MCF 10A (cell line): ENCODE results near the gene CDKN1B. TPM values are rescaled to one million over a fixed set of nuclear protein-coding genes. Genes with fewer than 3 reads are reported as not detected.
"Not testable (repeated sequence)": the region's sequence is repeated elsewhere in the genome, so short reads cannot be mapped to it uniquely, and the experiment has no call there.

Source experiments
- BruUV-seq: library from RNA; stranded (reverse); fragments of 400-500 nt; replicated peaks from 2 replicates; lab custom pipeline; 2021; lab: Mats Ljungman, UMichigan
- CTCF ChIA-PET: fragments of 300-600 bp; sonication (Branson Sonifier 250); formaldehyde crosslinking; extraction: SDS; loops from one replicate; lab custom pipeline; 2021; ENCODE audit warnings: antibody characterized with exemption, inconsistent platforms; lab: Yijun Ruan, JAX
- POLR2A ChIA-PET: fragments of 300-600, 350-650 bp; sonication (Branson Sonifier 250); formaldehyde crosslinking; extraction: SDS; loops from one replicate; lab custom pipeline; 2020; ENCODE audit warnings: antibody characterized with exemption, inconsistent platforms; lab: Yijun Ruan, JAX
- DNase-seq: peaks from one replicate; pipeline ENCODE4 v3.0.0-alpha.2; 2018; ENCODE audit not compliant: unreplicated experiment
- H3K27ac Mint-ChIP-seq: one replicate; pipeline ENCODE4 v1.8.0; 2022; ENCODE audit warnings: mild to moderate bottlenecking, low read depth, mixed read lengths; ENCODE audit not compliant: unreplicated experiment
- H3K27me3 Mint-ChIP-seq: one replicate; pipeline ENCODE4 v1.8.0; 2022; ENCODE audit warnings: mixed read lengths; ENCODE audit not compliant: insufficient read depth, unreplicated experiment
- H3K36me3 Mint-ChIP-seq: one replicate; pipeline ENCODE4 v1.8.0; 2022; ENCODE audit warnings: mild to moderate bottlenecking, moderate library complexity, mixed read lengths; ENCODE audit not compliant: insufficient read depth, unreplicated experiment
- H3K4me1 Mint-ChIP-seq: one replicate; pipeline ENCODE4 v1.8.0; 2022; ENCODE audit warnings: mixed read lengths; ENCODE audit not compliant: insufficient read depth, unreplicated experiment
- H3K4me3 Mint-ChIP-seq: one replicate; pipeline ENCODE4 v1.8.0; 2022; ENCODE audit warnings: mild to moderate bottlenecking, moderate library complexity, mixed read lengths; ENCODE audit not compliant: unreplicated experiment
- H3K9me3 Mint-ChIP-seq: one replicate; pipeline ENCODE4 v1.8.0; 2022; ENCODE audit warnings: mixed read lengths; ENCODE audit not compliant: unreplicated experiment
- intact Hi-C: fragments of 100-400 bp; cut with micrococcal nuclease; formaldehyde crosslinking; loops from 2 replicates; pipeline ENCODE4 v1.14.1; 2022
- total RNA-seq: library from RNA; stranded (reverse); gene quantifications from 2 replicates; pipeline ENCODE4 v1.2.3, GENCODE V29; 2022
- TF ChIP-seq, protein P1 (sequence below): fragments of 200-600 bp; IDR thresholded peaks from one replicate; pipeline ENCODE4 v1.8.0; 2022; ENCODE audit warnings: antibody characterized with exemption, mild to moderate bottlenecking; ENCODE audit not compliant: unreplicated experiment

The CDKN1B gene
- total RNA-seq, 1 experiment from 2014 or later = 33.9 TPM

DNA sequence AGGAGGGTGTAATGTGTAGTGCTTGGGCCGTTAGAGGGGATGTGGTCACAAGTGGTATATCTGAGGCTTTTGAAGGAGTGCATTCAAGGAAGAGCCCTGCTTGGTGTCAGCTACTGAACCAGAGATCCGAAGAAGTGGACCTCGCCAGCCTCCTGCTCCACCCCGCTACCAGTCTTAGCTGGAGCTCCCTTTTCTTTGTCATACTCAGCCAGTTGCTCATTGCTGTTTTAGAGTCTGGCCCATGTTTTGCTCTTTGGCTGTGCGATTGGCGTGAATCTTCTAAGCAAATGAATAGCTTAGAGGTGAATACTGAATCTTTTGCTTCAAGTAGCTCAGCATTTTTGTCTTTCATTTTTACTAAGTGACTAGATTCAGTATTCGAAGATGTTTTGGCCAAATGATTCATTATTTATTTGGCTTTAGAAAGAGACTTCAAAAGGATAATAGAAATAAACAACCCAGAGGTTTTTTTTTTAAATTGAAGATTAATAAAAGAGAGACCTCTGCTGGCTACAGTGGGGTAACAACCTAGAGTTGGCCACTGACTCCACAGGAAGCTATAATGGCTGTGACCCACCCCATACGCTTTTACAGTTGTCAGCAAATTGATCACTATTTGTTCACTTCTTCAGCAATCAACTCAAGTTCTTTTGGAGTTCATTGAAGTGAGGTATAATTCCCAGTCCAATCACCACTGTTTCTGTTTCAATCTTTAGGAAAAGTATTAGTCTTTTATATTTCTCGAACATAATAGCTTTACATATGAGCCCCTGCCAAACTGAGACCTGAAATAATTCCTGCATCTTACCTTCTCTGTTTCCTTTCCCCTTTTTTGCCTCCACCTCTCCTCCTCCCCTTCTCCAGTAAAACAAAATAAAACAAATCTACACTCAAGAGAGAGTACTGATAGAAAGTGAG is 19.9 kb downstream of the CDKN1B start:
- H3K27me3 Mint-ChIP-seq = no peaks in the 10 kb centered on the region
- POLR2A ChIA-PET = interaction anchor here (0.6 to 5.8 kb wide), 11 partner anchors 13 to 365 kb away, joined by 3 to 122 read pairs (median 4); partner anchors contain the start of gene CDKN1B
- CTCF ChIA-PET = interaction anchor here (0.5 to 3.5 kb wide), 59 partner anchors 9 to 1664 kb away, joined by 3 to 42 read pairs (median 4); partner anchors contain the start of gene BORCS5
- DNase-seq = peak; percentile 55
- no TSS peak for BruUV-seq
- TF ChIP-seq, protein P1, sequence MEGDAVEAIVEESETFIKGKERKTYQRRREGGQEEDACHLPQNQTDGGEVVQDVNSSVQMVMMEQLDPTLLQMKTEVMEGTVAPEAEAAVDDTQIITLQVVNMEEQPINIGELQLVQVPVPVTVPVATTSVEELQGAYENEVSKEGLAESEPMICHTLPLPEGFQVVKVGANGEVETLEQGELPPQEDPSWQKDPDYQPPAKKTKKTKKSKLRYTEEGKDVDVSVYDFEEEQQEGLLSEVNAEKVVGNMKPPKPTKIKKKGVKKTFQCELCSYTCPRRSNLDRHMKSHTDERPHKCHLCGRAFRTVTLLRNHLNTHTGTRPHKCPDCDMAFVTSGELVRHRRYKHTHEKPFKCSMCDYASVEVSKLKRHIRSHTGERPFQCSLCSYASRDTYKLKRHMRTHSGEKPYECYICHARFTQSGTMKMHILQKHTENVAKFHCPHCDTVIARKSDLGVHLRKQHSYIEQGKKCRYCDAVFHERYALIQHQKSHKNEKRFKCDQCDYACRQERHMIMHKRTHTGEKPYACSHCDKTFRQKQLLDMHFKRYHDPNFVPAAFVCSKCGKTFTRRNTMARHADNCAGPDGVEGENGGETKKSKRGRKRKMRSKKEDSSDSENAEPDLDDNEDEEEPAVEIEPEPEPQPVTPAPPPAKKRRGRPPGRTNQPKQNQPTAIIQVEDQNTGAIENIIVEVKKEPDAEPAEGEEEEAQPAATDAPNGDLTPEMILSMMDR = peak; percentile 52
- peak overlapping the region; percentile 71 for H3K27ac Mint-ChIP-seq
- intact Hi-C loops = loop anchor here (1.0 kb wide), 1 partner anchor 361 kb away; no protein-coding TSS in a partner anchor
- no peaks in the 10 kb centered on the region for H3K36me3 Mint-ChIP-seq
- peaks cover 24% of the 10 kb centered on the region for H3K4me1 Mint-ChIP-seq
- H3K4me3 Mint-ChIP-seq = no peak overlapping the region
- H3K9me3 Mint-ChIP-seq = no peaks in the 10 kb centered on the region

DNA sequence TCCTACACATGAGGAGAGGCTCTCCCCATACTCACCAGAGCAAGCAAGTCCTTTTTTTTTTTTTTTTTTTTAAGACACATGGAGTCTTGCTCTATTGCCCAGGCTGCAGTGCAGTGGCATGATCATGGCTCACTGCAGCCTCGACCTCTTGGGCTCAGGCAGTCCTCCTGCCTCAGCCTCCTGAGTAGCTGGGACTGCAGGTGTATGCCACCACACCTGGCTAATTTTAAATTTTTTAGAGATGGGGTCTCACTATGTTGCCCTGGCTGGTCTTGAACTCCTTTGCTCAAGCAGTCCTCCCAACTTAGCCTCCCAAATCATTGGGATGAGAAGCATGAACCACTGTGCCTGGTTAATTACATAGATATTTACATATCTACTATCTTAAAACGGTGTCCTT is 21.0 kb downstream of the CDKN1B start:
- H3K4me3 Mint-ChIP-seq, H3K27me3 Mint-ChIP-seq, H3K27ac Mint-ChIP-seq, H3K9me3 Mint-ChIP-seq, intact Hi-C loops, BruUV-seq, H3K36me3 Mint-ChIP-seq, DNase-seq: not testable (repeated sequence)
- ChIA-PET POLR2A (interaction anchor here (4.0 to 5.8 kb wide), 2 partner anchors 14 to 21 kb away, joined by 35 to 122 read pairs; partner anchors contain the start of gene CDKN1B), CTCF (interaction anchor here (0.7 to 3.5 kb wide), 13 partner anchors 8 to 408 kb away, joined by 3 to 42 read pairs (median 5); no protein-coding TSS in a partner anchor)
- peaks cover 24% of the 10 kb centered on the region for H3K4me1 Mint-ChIP-seq

DNA sequence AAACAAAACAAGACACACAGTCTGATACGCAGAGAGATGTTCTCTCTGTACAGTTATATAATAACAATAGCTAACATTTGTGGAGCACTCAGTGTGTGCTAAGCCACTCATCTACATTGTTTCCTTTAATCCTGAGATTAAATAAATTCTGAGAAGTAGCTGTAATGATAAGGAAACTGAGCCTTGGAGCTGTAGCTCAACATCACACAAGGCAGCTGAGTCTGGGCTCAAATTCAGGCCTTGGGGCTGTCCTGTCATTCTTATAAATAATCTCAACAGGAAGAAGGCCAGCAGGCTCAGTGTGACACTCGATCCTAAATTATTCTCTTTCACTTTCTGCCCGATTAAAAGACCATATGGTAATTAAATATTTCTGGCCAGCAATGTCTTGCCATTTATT is 24.5 kb downstream of the CDKN1B start:
- BruUV-seq = no TSS peak
- Mint-ChIP-seq H3K4me1 (peaks cover 31% of the 10 kb centered on the region), H3K27ac (no peak overlapping the region), H3K9me3 (no peaks in the 10 kb centered on the region), H3K27me3 (no peaks in the 10 kb centered on the region), H3K36me3 (no peaks in the 10 kb centered on the region), H3K4me3 (no peak overlapping the region)
- ChIA-PET POLR2A (interaction anchor here (0.7 to 1.1 kb wide), 5 partner anchors 8 to 25 kb away, joined by 3 to 4 read pairs (median 3); partner anchors contain the start of gene CDKN1B), CTCF (interaction anchor here (0.7 to 1.1 kb wide), 5 partner anchors 26 to 364 kb away, joined by 3 to 5 read pairs (median 4); no protein-coding TSS in a partner anchor)
- no peak for DNase-seq
- intact Hi-C loops = no loop called here
- TF ChIP-seq, protein P1 = no peak

DNA sequence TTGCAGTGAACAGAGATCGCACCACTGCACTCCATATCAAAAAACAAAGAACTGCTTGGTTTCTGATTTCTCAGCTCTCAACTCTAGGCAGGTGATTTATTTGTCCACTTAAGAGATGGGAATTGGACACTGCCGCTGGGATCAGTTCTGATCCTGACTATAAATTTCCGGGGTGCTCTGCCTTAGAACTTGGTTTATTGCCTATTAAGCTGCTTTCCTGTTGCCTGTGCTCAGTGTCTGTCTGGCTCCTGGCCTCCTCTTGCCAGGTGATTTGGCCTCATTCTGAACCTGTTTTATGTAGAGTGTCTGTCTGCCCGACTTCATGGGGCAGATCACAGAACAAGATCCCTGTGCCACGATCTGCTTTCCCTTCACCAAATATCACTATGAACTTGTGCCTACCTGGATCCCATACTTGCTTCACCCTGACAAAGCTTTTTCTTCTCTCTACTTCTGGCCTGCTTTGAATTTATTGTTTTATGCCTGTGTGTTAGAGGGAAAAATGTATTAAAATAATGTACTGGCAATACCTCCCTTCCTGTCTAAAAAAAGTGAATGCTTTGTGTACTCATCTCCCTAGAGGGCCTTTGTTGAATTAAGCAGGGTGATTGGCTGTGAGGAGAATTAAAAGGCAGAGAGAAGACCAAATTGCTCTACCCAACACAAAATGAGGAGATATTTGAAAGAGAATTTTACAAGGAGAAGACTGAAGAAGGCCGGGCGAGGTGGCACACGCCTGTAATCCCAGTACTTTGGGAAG is 27.6 kb downstream of the CDKN1B start:
- POLR2A ChIA-PET = interaction anchor here (1.9 kb wide), 1 partner anchor 14 kb away, joined by 5 read pairs; no protein-coding TSS in a partner anchor
- CTCF ChIA-PET = interaction anchor here (4.1 kb wide), 1 partner anchor 8 kb away, joined by 42 read pairs; no protein-coding TSS in a partner anchor
- DNase-seq = no peak
- intact Hi-C loops = no loop called here
- Mint-ChIP-seq H3K4me1 (peaks cover 11% of the 10 kb centered on the region), H3K27me3 (no peaks in the 10 kb centered on the region), H3K36me3 (no peaks in the 10 kb centered on the region), H3K4me3 (no peak overlapping the region), H3K9me3 (no peaks in the 10 kb centered on the region), H3K27ac (no peak overlapping the region)
- BruUV-seq = no TSS peak
- TF ChIP-seq, protein P1 = no peak
